ENCODE data around the gene VAC14.

GRCh38 chr16:70743791-70744190, 57.2 kb downstream of the VAC14 start:
- TF ChIP-seq CTCF (IDR thresholded peaks at IDR 0.05) (no peak), POLR2A (IDR thresholded peaks at IDR 0.05) (no peak)

Measured in lower leg skin (tissue), 3 donors.